Testis (tissue), 2 donors: ENCODE data around the gene GSAP.

ENCODE experiments used
- POLR2A ChIP-seq: fragments of 450-650 bp; IDR thresholded peaks from one replicate; pipeline ENCODE4 v1.6.1; 2017; ENCODE audit warnings: antibody characterized with exemption, mild to moderate bottlenecking, moderate library complexity
- TF ChIP-seq, protein P1 (sequence below), 3 experiments: fragments of 450-650 bp in 2 of 3; fragments of 200-600 bp in 1 of 3; sonication (generic) in 1 of 3; IDR thresholded peaks; one replicate each; pipeline ENCODE4 v1.5.1; 2016 to 2019; ENCODE audit warnings: antibody characterized with exemption in 3 of 3, mild to moderate bottlenecking in 2 of 3, moderate library complexity in 1 of 3

DNA sequence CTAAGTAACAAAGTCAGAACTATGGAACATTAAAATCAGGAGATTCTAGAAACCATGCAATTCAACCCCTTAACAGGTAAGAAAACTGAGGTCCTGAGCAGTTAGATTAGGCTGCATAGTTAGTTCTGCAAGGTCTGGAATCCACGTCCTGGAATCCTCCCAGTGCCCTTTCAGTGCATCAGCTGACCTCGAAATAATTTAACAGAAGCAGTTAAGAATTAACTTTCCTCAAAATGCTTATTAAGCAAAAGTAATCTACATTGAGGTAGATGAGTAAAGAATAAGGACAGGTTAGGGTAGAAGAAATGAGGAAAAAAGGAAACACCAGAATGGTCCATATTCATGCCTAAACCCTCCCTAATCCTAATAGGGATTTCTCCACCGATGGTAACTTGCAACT, 37.6 kb downstream of the GSAP start:
- TF ChIP-seq, protein P1, sequence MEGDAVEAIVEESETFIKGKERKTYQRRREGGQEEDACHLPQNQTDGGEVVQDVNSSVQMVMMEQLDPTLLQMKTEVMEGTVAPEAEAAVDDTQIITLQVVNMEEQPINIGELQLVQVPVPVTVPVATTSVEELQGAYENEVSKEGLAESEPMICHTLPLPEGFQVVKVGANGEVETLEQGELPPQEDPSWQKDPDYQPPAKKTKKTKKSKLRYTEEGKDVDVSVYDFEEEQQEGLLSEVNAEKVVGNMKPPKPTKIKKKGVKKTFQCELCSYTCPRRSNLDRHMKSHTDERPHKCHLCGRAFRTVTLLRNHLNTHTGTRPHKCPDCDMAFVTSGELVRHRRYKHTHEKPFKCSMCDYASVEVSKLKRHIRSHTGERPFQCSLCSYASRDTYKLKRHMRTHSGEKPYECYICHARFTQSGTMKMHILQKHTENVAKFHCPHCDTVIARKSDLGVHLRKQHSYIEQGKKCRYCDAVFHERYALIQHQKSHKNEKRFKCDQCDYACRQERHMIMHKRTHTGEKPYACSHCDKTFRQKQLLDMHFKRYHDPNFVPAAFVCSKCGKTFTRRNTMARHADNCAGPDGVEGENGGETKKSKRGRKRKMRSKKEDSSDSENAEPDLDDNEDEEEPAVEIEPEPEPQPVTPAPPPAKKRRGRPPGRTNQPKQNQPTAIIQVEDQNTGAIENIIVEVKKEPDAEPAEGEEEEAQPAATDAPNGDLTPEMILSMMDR (IDR thresholded peaks at IDR 0.05), result no peak
- TF ChIP-seq POLR2A, result no peak
